DMS114 treated with DMSO at 0.1 percent for 48 hours (cell line): ENCODE measurements around the gene IL33.

Source experiments
- DNase-seq: peaks from one replicate; lab custom pipeline; 2025; ENCODE audit not compliant: unreplicated experiment; lab: John Stamatoyannopoulos, UW

The IL33 gene

GRCh38 chr9:6301858-6302257 is 86.3 kb downstream of the IL33 start:
- no peak for DNase-seq

GRCh38 chr9:6302417-6302816 is 86.8 kb downstream of the IL33 start:
- no peak for DNase-seq

- DNase-seq, result no peak
Observed at GRCh38 chr9:6304232-6304631, 88.6 kb downstream of the IL33 start.

- DNase-seq, result peak; percentile 18
Observed at GRCh38 chr9:6305954-6306563, 90.5 kb downstream of the IL33 start.
